Stomach (tissue), 9 donors: ENCODE data around the gene CALY. TPM values are rescaled to one million over a fixed set of nuclear protein-coding genes. Genes with fewer than 3 reads are reported as not detected.

Source experiments
- DNase-seq, 2 donors: peaks; one replicate each; pipeline versions ENCODE4 v3.0.0 to v3.0.0-alpha.2; 2013 to 2019
- H3K27ac ChIP-seq, 5 donors: fragments of 200-600 bp in 4 of 5; sonication (generic) in 4 of 5; one replicate each; pipeline ENCODE4 v1.5.1; 2013 to 2019; ENCODE audit warnings: mild to moderate bottlenecking in 1 of 5, moderate library complexity in 1 of 5
- H3K27me3 ChIP-seq, 3 donors: fragments of 200-600 bp; sonication (generic); one replicate each; pipeline ENCODE4 v1.5.1; 2017 to 2019; ENCODE audit warnings: mixed run types in 1 of 3
- H3K36me3 ChIP-seq, 4 donors: fragments of 200-600 bp; sonication (generic); 1 replicate in 3 of 4; 2 replicates in 1 of 4; pipeline ENCODE4 v1.5.1; 2016 to 2019
- H3K4me1 ChIP-seq, 4 donors: fragments of 200-600 bp; sonication (generic); one replicate each; pipeline ENCODE4 v1.5.1; 2016 to 2019
- H3K4me3 ChIP-seq, 4 donors: fragments of 200-600 bp; sonication (generic) in 3 of 4; one replicate each; pipeline ENCODE4 v1.5.1; 2016 to 2019; ENCODE audit warnings: mild to moderate bottlenecking in 1 of 4
- H3K9me3 ChIP-seq, 4 donors: fragments of 200-600 bp; sonication (generic); one replicate each; pipeline ENCODE4 v1.5.1; 2016 to 2019
- CTCF ChIP-seq, 7 experiments: fragments of 450-650 bp in 4 of 7; fragments of 200-600 bp in 3 of 7; sonication (generic) in 3 of 7; IDR thresholded peaks; one replicate each; pipeline ENCODE4 v1.5.1; 2016 to 2019; ENCODE audit warnings: antibody characterized with exemption in 7 of 7, control low read depth in 2 of 7, mild to moderate bottlenecking in 1 of 7
- EP300 ChIP-seq: sonication (generic); formaldehyde crosslinking; IDR thresholded peaks from one replicate; pipeline ENCODE4 v1.6.1; 2017; ENCODE audit warnings: antibody characterized with exemption
- POLR2A ChIP-seq, 4 donors: fragments of 450-650 bp; IDR thresholded peaks; one replicate each; pipeline ENCODE4 v1.6.1; 2016; ENCODE audit warnings: antibody characterized with exemption in 4 of 4, control low read depth in 2 of 4, mild to moderate bottlenecking in 1 of 4, moderate library complexity in 1 of 4
- POLR2AphosphoS5 ChIP-seq, 3 donors: sonication (generic); formaldehyde crosslinking; IDR thresholded peaks; one replicate each; pipeline ENCODE4 v1.6.1; 2016; ENCODE audit warnings: antibody characterized with exemption in 3 of 3
- WGBS, 5 donors: extraction: QIAGEN DNeasy Blood & Tissue Kit in 3 of 5; methylation state at CpG; one replicate each; pipeline versions ENCODE4 v1.1.5 to v1.1.7; 2013 to 2018; 5-methylcytosine and 5-hydroxymethylcytosine counted together
- intact Hi-C: fragments of 100-400 bp; cut with DNase I; formaldehyde crosslinking; loops from one replicate; pipeline ENCODE4 v1.15.1; 2023; ENCODE audit warnings: low total_unique reads
- polyA plus RNA-seq, 3 donors: library from polyadenylated mRNA; stranded (reverse); fragments of 200-250 nt; gene quantifications; one replicate each; pipeline ENCODE4 v1.2.3, GENCODE V29; 2013
- total RNA-seq, 5 donors: library from RNA; depleted of rRNA; stranded (reverse); fragments of >200 nt; gene quantifications; one replicate each; pipeline versions ENCODE4 v1.1.0 to v1.2.3, GENCODE V29; 2014 to 2016
- donor health status: healthy with polysubstance abuse.
- donor health status: Bipolar disorder and iron deficiency.
- donor health status: healthy.

Gene CALY
- total and polyA plus RNA-seq, 8 donors, result 0.44 to 2.6 (median 1.4) TPM; not detected in 4

- WGBS, 5 donors, result 92 to 95% (median 93%) methylated on average over 22 to 24 of the region's 24 CpGs
- Histone ChIP-seq H3K27me3 (no peaks in the 10 kb centered on the region), H3K36me3 (peaks cover 69 to 100% (median 91%) of the 10 kb centered on the region in 4 donors), H3K4me1 (peaks cover 14 to 26% (median 18%) of the 10 kb centered on the region in 4 donors), H3K4me3 (no peak overlapping the region), H3K9me3 (no peaks in the 10 kb centered on the region), H3K27ac (no peak overlapping the region)
- no peak for DNase-seq
- intact Hi-C loops, result no loop called here
- TF ChIP-seq POLR2A (IDR thresholded peaks at IDR 0.05) (no peak), CTCF (IDR thresholded peaks at IDR 0.05) (no peak), EP300 (no peak), POLR2AphosphoS5 (IDR thresholded peaks at IDR 0.05) (no peak)
Observed at GRCh38 chr10:133282846-133283390, 53.8 kb downstream of the CALY start.

GRCh38 chr10:133281628-133282372, 54.9 kb downstream of the CALY start:
- Histone ChIP-seq H3K9me3 (no peaks in the 10 kb centered on the region), H3K36me3 (peaks cover 60 to 89% (median 80%) of the 10 kb centered on the region in 4 donors), H3K27me3 (peaks cover 0 to 9% (median 0%) of the 10 kb centered on the region in 3 donors), H3K4me1 (peaks cover 25 to 37% (median 29%) of the 10 kb centered on the region in 4 donors), H3K4me3 (no peak overlapping the region), H3K27ac (no peak overlapping the region)
- TF ChIP-seq POLR2AphosphoS5 (IDR thresholded peaks at IDR 0.05) (no peak), POLR2A (IDR thresholded peaks at IDR 0.05) (no peak), EP300 (no peak), CTCF (IDR thresholded peaks at IDR 0.05) (no peak)
- no peak for DNase-seq
- 89 to 93% (median 92%) methylated on average over 25 to 38 of the region's 38 CpGs for WGBS, 5 donors
- intact Hi-C loops, result no loop called here

- Histone ChIP-seq H3K9me3 (no peaks in the 10 kb centered on the region), H3K27ac (no peak overlapping the region), H3K27me3 (peaks cover 0 to 16% (median 7%) of the 10 kb centered on the region in 3 donors), H3K4me3 (no peak overlapping the region), H3K4me1 (peaks cover 32 to 45% (median 36%) of the 10 kb centered on the region in 4 donors), H3K36me3 (peaks cover 54 to 82% (median 72%) of the 10 kb centered on the region in 4 donors)
- no peak for DNase-seq
- intact Hi-C loops, result no loop called here
- TF ChIP-seq EP300 (no peak), POLR2AphosphoS5 (IDR thresholded peaks at IDR 0.05) (no peak), POLR2A (IDR thresholded peaks at IDR 0.05) (no peak), CTCF (IDR thresholded peaks at IDR 0.05) (no peak)
- 91 to 96% (median 93%) methylated on average over 13 to 15 of the region's 15 CpGs for WGBS, 5 donors
Observed at GRCh38 chr10:133281084-133281483, 55.6 kb downstream of the CALY start.

- DNase-seq, result no peak
- 84 to 94% (median 91%) methylated on average over 9 to 10 of the region's 10 CpGs for WGBS, 5 donors
- no peak for TF ChIP-seq POLR2A (IDR thresholded peaks at IDR 0.05)
- no peak for TF ChIP-seq EP300
- no peak for TF ChIP-seq CTCF (IDR thresholded peaks at IDR 0.05)
- TF ChIP-seq POLR2AphosphoS5 (IDR thresholded peaks at IDR 0.05), result no peak
- H3K27me3 ChIP-seq, result peaks cover 0 to 21% (median 9%) of the 10 kb centered on the region in 3 donors
- peaks cover 50 to 77% (median 67%) of the 10 kb centered on the region in 4 donors for H3K36me3 ChIP-seq
- H3K4me3 ChIP-seq, result no peak overlapping the region
- H3K9me3 ChIP-seq, result no peaks in the 10 kb centered on the region
- H3K4me1 ChIP-seq, result peaks cover 38 to 50% (median 42%) of the 10 kb centered on the region in 4 donors
- intact Hi-C loops, result no loop called here
- H3K27ac ChIP-seq, result peak overlapping the region in 2 of 5 donors; percentile 84 to 86
Observed at GRCh38 chr10:133280391-133281059, 56.2 kb downstream of the CALY start.
